GM19452 (cell line): ENCODE data around the gene HHAT.

Source experiments
- ATAC-seq: cut with Tn5 transposase; IDR thresholded peaks from one replicate; pipeline ENCODE4 v1.9.1; 2021; ENCODE audit not compliant: unreplicated experiment

HHAT gene

GRCh38 chr1:210437111-210437510 lies 108.4 kb downstream of the HHAT start:
- no peak for ATAC-seq

DNA sequence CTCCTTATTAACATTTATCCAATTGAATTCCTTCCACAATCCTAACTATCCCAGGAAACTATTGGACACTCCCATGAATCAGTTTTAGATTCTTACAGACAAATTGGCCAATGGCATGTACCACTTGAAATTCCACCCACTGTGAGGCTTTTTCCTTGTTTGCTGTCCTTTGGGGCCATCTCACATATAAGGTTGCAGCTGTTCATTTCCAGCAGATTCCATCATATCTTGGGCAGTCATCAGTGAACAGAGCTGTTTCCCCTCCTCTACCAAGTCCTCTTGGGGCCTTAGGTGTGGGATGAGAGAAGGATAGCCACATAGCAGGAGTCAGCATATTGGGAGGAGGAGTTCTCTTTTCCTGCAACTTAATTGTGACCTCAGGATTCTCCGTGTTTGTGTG lies 109.1 kb downstream of the HHAT start:
- no peak for ATAC-seq

DNA sequence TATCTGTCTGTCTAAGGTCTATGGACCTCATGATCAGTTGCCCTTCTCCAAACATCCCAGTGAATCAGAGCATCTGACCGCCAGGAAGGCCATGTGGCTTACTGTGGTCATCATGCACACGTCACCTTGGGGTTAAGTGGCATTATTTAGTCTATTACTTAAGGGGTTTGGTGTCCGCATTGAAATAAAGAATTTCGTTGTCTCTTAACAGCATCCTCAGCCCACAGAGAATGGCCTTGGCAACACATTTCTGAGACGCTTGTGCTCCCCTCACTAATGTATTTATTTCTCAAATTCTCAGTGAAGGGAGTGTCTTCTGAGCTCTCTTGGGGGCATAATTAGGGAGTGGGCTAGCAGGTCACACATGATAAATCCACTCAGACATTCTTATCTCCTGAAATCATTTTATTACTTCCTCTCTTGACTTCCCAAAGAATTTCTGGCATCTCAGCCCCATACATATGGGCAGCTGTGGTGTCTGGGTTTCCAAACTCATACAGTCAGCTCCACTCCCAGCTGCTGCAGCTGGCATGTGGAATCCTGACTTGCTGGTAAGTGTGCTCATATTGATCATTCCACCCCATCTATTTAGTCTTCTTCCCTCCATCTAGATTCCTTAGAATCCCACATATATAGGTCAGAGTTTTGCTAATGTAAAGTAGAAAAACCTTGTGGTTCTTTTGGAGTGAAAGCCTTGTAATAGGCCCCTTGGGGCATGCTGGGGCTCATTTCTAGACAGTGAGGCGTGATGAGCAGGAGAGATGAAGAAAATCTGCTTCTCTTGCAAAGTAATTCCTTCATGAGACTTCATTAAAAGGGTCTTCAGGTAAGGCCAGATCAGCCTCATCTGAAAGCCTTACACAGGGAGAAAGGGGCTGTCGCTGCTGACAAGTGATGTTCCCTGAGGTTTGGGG lies 110.5 kb downstream of the HHAT start:
- ATAC-seq, result no peak

GRCh38 chr1:210440081-210440480 lies 111.4 kb downstream of the HHAT start:
- ATAC-seq, result no peak

DNA sequence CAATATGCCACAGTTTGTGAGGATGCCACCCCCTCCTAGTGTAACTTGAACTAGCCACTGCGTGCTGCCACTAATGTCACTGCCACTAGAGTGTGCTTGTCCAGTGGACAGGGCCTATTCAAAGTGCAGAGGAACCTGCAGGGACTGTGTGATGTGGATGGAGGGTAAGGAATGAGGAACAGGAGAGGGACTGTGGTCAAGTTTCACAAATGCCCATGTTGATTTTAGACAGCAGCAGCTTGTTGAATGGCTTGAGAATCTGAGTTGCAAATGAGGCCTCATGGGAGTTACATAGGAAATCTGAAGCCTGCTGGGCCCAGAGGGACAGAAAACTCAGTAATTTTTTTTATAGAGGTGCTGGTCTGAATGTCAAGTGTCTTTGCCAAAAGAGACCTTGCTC lies 112.3 kb downstream of the HHAT start:
- no peak for ATAC-seq

DNA sequence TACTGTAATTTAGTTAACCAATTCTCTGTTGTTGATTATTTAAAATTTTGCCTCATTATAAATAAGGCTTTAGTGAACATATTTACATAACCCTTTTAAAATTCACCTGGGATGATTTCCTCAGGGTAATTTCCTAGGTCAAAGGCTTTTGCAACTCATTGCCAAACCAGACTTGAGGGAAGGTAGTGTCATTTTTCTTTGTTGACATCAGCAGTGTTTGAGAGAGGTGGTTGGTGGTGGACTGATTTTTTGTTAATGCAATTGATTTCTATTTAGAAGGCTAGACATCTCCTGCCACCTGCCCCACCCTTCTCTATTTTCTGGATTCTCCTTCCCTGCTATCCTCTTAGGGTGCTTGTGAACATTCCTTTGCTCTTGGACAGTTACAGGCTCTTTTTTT lies 116.8 kb downstream of the HHAT start:
- ATAC-seq, result no peak

GRCh38 chr1:210445931-210446330 lies 117.2 kb downstream of the HHAT start:
- ATAC-seq, result no peak

DNA sequence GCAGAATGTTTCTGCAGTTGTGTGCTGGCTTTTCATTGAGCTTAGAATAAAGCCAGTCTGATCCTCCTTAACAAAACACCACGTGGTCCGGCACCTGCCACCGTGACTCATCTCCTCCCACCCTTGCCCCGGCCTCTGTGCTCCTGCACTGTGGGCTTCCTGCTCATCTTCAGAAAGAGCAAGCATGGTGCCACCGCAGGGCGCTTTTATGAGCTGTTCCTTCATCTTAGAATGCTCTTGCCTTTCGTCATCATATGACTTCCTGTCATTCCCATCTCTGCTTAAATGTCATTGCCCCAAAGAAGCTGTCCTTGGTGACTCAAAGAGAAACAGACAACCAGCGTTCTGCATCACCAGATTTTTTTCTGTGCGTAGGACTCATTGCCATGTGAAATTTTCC lies 117.8 kb downstream of the HHAT start:
- ATAC-seq, result no peak

DNA sequence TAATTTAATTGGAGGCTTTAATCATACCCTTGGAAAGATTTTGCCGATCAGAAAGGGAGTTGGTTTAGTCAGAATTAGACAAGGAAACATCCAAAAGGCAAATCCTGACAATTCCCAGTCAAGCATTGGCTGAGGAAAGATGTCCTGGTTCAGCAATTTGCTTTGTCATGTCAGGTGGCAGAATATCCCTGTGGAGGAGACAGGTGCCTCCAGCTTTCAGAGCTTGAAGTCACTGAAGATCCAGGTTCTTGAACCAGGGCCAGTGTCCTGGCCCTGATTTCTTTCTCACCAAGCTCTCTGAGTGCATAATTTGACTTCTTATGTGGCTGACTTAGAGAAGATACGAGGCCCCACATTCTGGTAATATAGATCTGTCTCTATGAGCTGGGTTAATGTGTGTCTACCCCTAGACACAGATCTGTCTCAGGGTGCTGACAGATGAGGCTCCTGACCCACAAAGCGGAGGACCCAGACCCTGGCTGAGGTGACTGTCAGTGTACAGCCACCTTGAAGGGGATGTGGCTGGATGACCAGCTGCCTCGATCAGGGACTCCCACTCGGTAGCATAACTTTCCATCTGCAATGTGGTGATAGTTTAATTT lies 118.9 kb downstream of the HHAT start:
- no peak for ATAC-seq

DNA sequence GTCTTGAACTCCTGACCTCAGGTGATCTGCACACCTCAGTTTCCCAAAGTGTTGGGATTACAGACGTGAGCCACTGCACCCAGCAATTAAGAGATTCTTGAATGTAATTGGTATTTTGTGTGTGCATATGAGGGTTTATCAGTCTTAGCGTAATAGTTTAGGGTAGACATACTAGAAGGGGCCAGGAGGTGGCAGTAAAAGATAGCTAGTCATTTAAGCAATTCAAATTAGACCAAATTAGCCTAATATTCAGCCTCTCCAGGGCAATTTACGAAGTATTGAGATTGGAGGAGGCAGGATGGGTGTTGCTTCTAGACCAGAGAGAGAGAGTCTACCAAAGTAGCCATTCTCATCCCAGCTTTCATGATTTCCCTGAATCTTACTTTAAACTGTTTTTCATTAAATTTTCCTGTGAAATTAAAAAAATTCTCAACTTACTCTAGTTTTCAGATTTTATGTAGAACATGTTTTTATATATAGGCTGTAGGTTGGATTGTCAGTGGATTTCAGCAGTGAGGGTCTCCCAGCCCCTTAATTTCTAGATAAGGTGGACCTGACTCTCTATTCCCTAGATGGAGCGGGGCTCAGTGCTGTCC lies 119.7 kb downstream of the HHAT start:
- ATAC-seq, result no peak

DNA sequence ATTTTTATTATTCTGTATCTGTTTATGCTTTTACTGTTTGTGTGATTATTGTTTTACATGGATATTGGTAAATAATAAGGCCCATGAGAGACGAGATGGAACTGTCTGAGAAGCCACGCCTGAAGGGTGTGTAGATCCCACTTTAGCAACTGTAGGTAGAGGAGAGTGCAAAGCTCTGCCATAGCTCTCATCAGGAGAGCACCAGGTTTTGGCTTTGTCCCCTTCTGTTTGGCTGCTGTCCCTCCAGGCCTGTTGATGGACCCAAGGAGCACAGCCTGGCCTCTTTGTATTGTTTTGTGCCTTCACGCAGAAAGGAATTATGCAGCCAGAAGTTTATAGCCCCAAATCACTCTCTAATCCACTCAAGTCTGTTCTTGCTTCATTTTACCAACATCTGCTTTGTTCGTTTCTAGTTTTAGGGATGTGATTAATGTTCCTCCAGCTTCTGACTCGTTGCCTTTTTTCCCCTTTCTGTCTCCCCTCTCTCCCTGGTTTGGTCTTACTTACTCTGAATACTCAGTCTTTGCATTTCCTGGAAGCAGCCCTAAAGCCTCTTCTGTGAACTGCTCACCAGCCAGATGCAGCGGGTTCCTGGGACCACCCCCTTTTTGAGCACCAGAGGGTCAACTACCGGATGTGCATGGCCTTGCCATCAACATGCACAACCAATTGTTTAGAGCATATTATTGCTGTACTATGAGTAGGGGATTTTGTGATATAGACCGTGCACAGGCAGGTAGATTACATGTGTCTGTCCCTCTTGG lies 127.3 kb downstream of the HHAT start:
- ATAC-seq, result no peak

DNA sequence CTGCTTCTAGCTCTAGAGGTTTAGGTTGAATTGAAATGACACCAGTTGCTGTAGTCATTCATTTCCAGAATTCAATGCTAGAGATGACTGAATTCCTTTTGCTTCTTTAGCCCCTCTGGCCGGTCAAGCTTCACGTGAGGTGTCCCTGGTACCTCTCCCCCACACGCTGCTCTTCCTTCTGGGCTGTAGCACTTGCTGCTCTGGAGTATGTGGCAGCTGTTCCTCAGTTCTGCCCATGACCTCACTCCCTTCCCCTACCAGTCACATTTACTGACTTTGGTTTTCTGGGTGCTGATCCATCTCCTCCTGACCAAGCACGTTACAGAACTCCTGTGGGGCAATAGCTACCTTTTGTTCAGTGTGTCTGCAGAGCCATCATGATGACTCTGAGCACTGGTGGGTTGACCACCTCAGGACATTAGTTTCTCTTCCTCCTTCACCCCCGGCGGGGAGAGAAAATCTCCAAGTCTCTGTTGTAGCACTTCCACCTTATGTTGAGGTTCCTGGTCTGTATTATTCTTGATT lies 128.1 kb downstream of the HHAT start:
- ATAC-seq, result no peak

GRCh38 chr1:210457568-210457967 lies 128.9 kb downstream of the HHAT start:
- ATAC-seq, result no peak

DNA sequence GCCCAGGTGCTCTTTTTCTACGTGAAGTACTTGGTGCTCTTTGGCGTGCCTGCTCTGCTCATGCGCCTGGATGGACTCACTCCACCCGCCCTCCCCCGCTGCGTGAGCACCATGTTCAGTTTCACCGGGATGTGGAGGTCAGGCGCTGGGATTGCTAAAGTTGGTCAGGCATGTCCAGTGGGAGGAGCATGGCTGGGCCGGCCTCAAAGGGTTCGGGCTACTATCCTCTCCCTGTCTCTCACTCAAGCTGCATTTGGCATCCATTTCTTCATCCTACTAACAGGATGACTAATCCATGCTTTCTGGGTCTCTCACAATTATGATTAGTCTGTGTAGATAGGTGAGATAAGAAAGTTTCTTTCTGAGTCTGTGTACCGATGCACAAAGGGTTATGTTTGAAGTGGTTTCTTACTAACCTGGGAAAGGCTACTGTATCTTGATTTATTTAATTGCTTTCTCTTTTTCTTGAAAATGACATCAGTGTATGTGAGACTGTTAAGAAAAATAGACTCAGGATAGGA lies 135.9 kb downstream of the HHAT start:
- no peak for ATAC-seq

GRCh38 chr1:210465150-210465549 lies 136.4 kb downstream of the HHAT start:
- ATAC-seq, result no peak

DNA sequence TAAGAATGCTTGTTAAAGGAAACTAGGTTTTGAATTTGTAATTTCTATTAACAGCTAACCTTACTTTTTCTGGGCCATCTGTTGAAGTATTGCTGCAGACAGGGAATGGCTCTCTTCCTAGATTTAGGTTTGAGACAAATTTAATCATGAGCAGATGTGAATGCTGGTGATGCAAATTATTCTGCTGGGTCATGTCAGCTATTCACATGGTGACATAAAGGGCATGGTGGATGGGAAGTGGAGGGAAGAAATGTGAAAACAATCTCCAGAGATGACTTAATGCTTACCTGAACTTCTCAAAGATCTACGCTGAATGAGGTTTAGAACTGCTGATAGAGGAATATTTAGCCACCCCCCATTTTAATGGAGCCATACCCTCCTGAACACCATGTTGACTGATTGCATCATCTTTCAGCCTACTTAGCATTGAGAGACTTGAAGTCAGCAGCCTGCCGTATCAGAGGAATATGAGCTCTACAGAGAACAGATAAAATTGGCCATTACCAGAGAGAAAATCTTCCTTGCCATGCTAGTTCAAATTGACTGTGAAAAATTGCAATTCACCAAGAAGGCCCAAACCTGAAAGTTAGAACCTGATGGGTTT lies 138.8 kb downstream of the HHAT start:
- no peak for ATAC-seq

GRCh38 chr1:210469441-210469840 lies 140.7 kb downstream of the HHAT start:
- no peak for ATAC-seq

- no peak for ATAC-seq
Measured at GRCh38 chr1:210475321-210475720, 146.6 kb downstream of the HHAT start.

DNA sequence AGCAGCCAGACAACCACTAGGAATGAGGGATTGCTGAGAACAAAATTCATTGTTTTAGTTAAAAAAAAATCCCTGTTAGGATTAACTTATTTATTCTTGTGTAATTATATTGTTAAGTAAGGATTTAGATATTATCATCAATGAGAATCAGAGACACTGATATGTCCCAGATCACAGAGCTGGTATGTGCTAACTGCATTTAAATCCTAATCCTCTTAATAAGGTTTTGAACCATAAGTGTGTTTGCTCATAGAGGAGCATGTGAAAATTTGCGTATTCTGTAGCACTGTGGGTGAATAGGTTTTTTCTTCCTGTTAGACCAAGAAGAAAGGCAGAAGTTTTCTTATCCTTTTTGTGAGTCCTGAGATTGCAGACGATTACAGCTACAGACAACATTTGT lies 147.1 kb downstream of the HHAT start:
- no peak for ATAC-seq

DNA sequence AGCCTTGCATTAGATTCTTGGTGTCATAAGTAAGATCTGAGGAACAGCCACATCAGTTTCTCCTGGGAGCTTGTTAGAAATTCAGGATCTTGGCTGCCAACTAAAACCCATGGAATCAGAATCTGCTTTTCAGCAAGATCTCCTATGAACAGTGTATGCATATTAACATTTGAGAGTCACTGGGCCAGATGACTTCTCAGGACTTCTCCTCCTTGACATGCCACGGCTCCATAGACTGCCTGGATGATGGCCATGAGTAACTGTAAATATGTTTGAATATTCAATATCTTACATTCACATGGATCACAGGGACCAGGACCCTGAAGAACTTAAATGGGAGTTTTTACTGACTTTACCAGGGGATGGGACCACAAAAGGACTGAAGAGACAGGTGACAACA lies 148.0 kb downstream of the HHAT start:
- no peak for ATAC-seq
